Neural progenitor cell (in vitro differentiated cells): Measurements from ENCODE around the gene COL15A1. TPM values are rescaled to one million over a fixed set of nuclear protein-coding genes. Genes with fewer than 3 reads are reported as not detected.
A peak's percentile ranks its signal among the peaks of the same experiment; 100 is the strongest.

ENCODE experiments used
- DNase-seq: peaks from one replicate; pipeline ENCODE4 v3.0.0-alpha.2; 2016; ENCODE audit warnings: low spot score
- H2AFZ ChIP-seq: fragments of 200-600 bp; sonication (generic); replicated peaks from 2 replicates; pipeline ENCODE4 v1.6.1; 2016; ENCODE audit warnings: antibody characterized with exemption
- H3F3A ChIP-seq: fragments of 200-600 bp; sonication (generic); 2 replicates; pipeline ENCODE4 v1.6.1; 2016; ENCODE audit warnings: antibody characterized with exemption, low read depth
- H3K27ac ChIP-seq: fragments of 200-600 bp; sonication (generic); 2 replicates; pipeline ENCODE4 v1.5.1; 2016; ENCODE audit warnings: mild to moderate bottlenecking
- H3K27me3 ChIP-seq: fragments of 200-600 bp; sonication (generic); 2 replicates; pipeline ENCODE4 v1.6.1; 2016; ENCODE audit warnings: mild to moderate bottlenecking, moderate library complexity
- H3K36me3 ChIP-seq: fragments of 200-600 bp; sonication (generic); 2 replicates; pipeline ENCODE4 v1.5.1; 2016
- H3K4me1 ChIP-seq: fragments of 200-600 bp; sonication (generic); 2 replicates; pipeline ENCODE4 v1.6.1; 2016; ENCODE audit warnings: mixed run types
- H3K4me2 ChIP-seq: fragments of 200-600 bp; sonication (generic); 2 replicates; pipeline ENCODE4 v1.6.1; 2016
- H3K4me3 ChIP-seq: fragments of 200-600 bp; sonication (generic); 2 replicates; pipeline ENCODE4 v1.5.1; 2016
- H3K79me2 ChIP-seq: fragments of 200-600 bp; sonication (generic); 2 replicates; pipeline ENCODE4 v1.6.1; 2016; ENCODE audit warnings: low read depth
- H3K9ac ChIP-seq: fragments of 200-600 bp; sonication (generic); 2 replicates; pipeline ENCODE4 v1.6.1; 2016
- H3K9me3 ChIP-seq: fragments of 200-600 bp; sonication (generic); 2 replicates; pipeline ENCODE4 v1.5.1; 2016; ENCODE audit warnings: low read depth
- H4K20me1 ChIP-seq: fragments of 200-600 bp; sonication (generic); 2 replicates; pipeline ENCODE4 v1.6.1; 2016; ENCODE audit warnings: low read depth
- H3K27ac Mint-ChIP-seq: 3 replicates; pipeline ENCODE4 v1.8.0; 2021; ENCODE audit warnings: mixed read lengths
- H3K27me3 Mint-ChIP-seq: 2 replicates; pipeline ENCODE4 v1.8.0; 2022; ENCODE audit warnings: low read depth, mild to moderate bottlenecking, inconsistent platforms, moderate library complexity, mixed read lengths; ENCODE audit not compliant: insufficient read depth
- H3K36me3 Mint-ChIP-seq: 3 replicates; pipeline ENCODE4 v1.8.0; 2021; ENCODE audit warnings: mixed read lengths
- H3K4me1 Mint-ChIP-seq: 3 replicates; pipeline ENCODE4 v1.8.0; 2021; ENCODE audit warnings: mixed read lengths
- H3K4me3 Mint-ChIP-seq: 3 replicates; pipeline ENCODE4 v1.8.0; 2021; ENCODE audit warnings: mild to moderate bottlenecking, moderate library complexity, mixed read lengths
- H3K9me3 Mint-ChIP-seq: 3 replicates; pipeline ENCODE4 v1.8.0; 2020; ENCODE audit warnings: mixed read lengths
- EZH2 ChIP-seq: fragments of 200-600 bp; sonication (generic); IDR thresholded peaks from 2 replicates; pipeline ENCODE4 v1.6.1; 2017; ENCODE audit warnings: antibody characterized with exemption, mild to moderate bottlenecking, moderate library complexity
- EZH2phosphoT487 ChIP-seq: fragments of 200-600 bp; sonication (generic); IDR thresholded peaks from 2 replicates; pipeline ENCODE4 v1.6.1; 2017; ENCODE audit warnings: antibody characterized with exemption
- total RNA-seq: library from RNA; depleted of rRNA; stranded (reverse); fragments of >200 nt; gene quantifications from 2 replicates; pipeline ENCODE4 v1.2.3, GENCODE V29; 2015; ENCODE audit warnings: low replicate concordance
- TF ChIP-seq, protein P1 (sequence below): fragments of 200-600 bp; sonication (generic); IDR thresholded peaks from 2 replicates; pipeline ENCODE4 v1.5.1; 2017; ENCODE audit warnings: antibody characterized with exemption, mild to moderate bottlenecking

The COL15A1 gene
- 0.71 and 3.2 TPM in 2 replicates for total RNA-seq

GRCh38 chr9:98943682-98944056, at the start of gene COL15A1:
COL15A1 (plus strand) TSS chr9:98943907; CDS start chr9:98944062, 155 bp downstream.
- Mint-ChIP-seq H3K36me3 (no peaks in the 10 kb centered on the region), H3K27ac (no peak within 1 kb of the TSS), H3K4me3 (peak within 1 kb of the TSS; percentile 89), H3K9me3 (no peaks in the 10 kb centered on the region), H3K4me1 (peaks cover 8% of the 10 kb centered on the region), H3K27me3 (peaks cover 62% of the 10 kb centered on the region)
- DNase-seq, result peak; percentile 86
- H2AFZ ChIP-seq, result peak within 1 kb of the TSS; percentile 99
- H3K9ac ChIP-seq, result no peak within 1 kb of the TSS
- H3K4me3 ChIP-seq, result peak within 1 kb of the TSS; percentile 67
- no peaks in the 10 kb centered on the region for H3K9me3 ChIP-seq
- TF ChIP-seq, protein P1, sequence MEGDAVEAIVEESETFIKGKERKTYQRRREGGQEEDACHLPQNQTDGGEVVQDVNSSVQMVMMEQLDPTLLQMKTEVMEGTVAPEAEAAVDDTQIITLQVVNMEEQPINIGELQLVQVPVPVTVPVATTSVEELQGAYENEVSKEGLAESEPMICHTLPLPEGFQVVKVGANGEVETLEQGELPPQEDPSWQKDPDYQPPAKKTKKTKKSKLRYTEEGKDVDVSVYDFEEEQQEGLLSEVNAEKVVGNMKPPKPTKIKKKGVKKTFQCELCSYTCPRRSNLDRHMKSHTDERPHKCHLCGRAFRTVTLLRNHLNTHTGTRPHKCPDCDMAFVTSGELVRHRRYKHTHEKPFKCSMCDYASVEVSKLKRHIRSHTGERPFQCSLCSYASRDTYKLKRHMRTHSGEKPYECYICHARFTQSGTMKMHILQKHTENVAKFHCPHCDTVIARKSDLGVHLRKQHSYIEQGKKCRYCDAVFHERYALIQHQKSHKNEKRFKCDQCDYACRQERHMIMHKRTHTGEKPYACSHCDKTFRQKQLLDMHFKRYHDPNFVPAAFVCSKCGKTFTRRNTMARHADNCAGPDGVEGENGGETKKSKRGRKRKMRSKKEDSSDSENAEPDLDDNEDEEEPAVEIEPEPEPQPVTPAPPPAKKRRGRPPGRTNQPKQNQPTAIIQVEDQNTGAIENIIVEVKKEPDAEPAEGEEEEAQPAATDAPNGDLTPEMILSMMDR, result no peak
- TF ChIP-seq EZH2phosphoT487, result peak; percentile 77
- no peaks in the 10 kb centered on the region for H3K36me3 ChIP-seq
- H3K27ac ChIP-seq, result no peak within 1 kb of the TSS
- peaks cover 10% of the 10 kb centered on the region for H3F3A ChIP-seq
- peak within 1 kb of the TSS; percentile 96 for H3K4me2 ChIP-seq
- H3K79me2 ChIP-seq, result no peaks in the 10 kb centered on the region
- H3K4me1 ChIP-seq, result peaks cover 9% of the 10 kb centered on the region
- peaks cover 77% of the 10 kb centered on the region for H3K27me3 ChIP-seq
- H4K20me1 ChIP-seq, result no peaks in the 10 kb centered on the region

DNA sequence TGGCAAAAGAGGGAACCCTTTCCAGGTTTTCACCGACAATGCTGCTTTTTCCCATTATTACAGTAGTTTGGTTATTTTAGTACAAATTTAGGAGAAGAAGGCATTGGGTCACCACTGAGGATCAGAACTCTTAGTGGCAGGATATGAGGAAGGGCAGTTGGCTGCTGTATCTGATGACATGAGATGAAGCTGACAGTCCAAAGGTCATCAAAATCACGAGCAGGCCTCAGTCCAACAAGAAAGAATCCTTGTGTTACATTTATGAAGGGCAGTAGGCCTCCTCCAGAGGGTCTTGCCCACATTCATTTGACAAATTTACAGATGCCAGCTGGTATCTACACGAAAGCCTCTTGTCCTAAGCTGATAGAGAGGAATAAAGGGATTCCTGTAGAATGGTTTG, 49.5 kb upstream of the COL15A1 start:
- TF ChIP-seq, protein P1, result no peak
- no peak for TF ChIP-seq EZH2phosphoT487
- TF ChIP-seq EZH2, result no peak
- no peak overlapping the region for H3K4me3 ChIP-seq
- H3K4me2 ChIP-seq, result no peak overlapping the region
- H3K4me3 Mint-ChIP-seq, result no peak overlapping the region
- H3K9ac ChIP-seq, result no peak overlapping the region
- no peaks in the 10 kb centered on the region for H3K9me3 ChIP-seq
- H3K4me1 ChIP-seq, result no peaks in the 10 kb centered on the region
- H3K36me3 ChIP-seq, result no peaks in the 10 kb centered on the region
- H3K27ac ChIP-seq, result no peak overlapping the region
- H3F3A ChIP-seq, result no peaks in the 10 kb centered on the region
- no peaks in the 10 kb centered on the region for H3K4me1 Mint-ChIP-seq
- H3K27me3 ChIP-seq, result no peaks in the 10 kb centered on the region
- H3K9me3 Mint-ChIP-seq, result peaks cover 7% of the 10 kb centered on the region
- DNase-seq, result no peak
- H3K27me3 Mint-ChIP-seq, result peaks cover 4% of the 10 kb centered on the region
- H3K27ac Mint-ChIP-seq, result no peak overlapping the region
- H3K79me2 ChIP-seq, result no peaks in the 10 kb centered on the region
- no peaks in the 10 kb centered on the region for H4K20me1 ChIP-seq
- H2AFZ ChIP-seq, result no peak overlapping the region
- H3K36me3 Mint-ChIP-seq, result no peaks in the 10 kb centered on the region

DNA sequence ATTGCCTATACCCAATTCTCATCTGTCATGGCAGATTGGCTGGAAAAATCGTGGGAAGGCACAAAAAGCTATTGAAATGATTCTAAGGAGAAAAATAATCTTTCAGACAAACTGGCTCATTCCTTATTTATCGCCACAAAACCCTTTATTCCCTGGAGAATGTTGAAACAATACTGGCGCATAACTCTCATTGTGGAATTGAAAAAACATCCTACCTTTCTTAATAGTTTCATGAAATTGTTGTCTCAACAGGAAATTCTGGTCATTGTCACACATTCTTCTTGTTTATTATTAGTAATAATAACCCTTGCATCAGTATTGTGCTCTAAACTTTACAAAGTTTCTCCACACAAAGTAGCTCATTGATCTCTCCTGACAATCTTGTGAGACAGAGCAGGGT, 48.9 kb upstream of the COL15A1 start:
- Histone ChIP-seq H2AFZ (no peak overlapping the region), H3K4me3 (no peak overlapping the region), H3K4me2 (no peak overlapping the region), H3K4me1 (no peaks in the 10 kb centered on the region), H3K9me3 (no peaks in the 10 kb centered on the region), H3K9ac (no peak overlapping the region), H4K20me1 (no peaks in the 10 kb centered on the region), H3K27me3 (no peaks in the 10 kb centered on the region), H3F3A (no peaks in the 10 kb centered on the region), H3K79me2 (no peaks in the 10 kb centered on the region), H3K36me3 (no peaks in the 10 kb centered on the region), H3K27ac (no peak overlapping the region)
- no peak for DNase-seq
- no peaks in the 10 kb centered on the region for H3K36me3 Mint-ChIP-seq
- H3K27ac Mint-ChIP-seq, result no peak overlapping the region
- H3K9me3 Mint-ChIP-seq, result peaks cover 7% of the 10 kb centered on the region
- peaks cover 3% of the 10 kb centered on the region for H3K4me1 Mint-ChIP-seq
- no peak overlapping the region for H3K4me3 Mint-ChIP-seq
- TF ChIP-seq, protein P1, result no peak
- TF ChIP-seq EZH2 (no peak), EZH2phosphoT487 (no peak)
- H3K27me3 Mint-ChIP-seq, result peaks cover 7% of the 10 kb centered on the region

DNA sequence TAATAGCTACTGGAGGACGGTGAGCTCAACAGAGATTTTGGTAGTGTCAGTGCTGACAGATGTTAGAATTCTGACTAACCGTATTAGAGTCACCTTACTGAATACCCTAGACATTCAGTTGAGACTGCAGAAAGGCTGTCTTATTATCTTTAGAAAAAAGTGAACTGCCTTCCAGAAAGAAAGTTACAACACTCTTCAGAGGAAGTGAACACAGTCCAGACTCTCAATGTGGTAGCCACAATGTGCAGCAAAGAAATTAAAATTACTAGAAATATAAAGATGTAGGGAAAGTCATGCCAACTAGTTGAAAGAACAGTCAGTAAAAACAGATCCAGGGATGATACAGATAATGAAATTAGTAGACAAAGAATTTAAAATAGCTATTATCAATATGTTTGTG, 47.1 kb upstream of the COL15A1 start:
- no peaks in the 10 kb centered on the region for H3K36me3 Mint-ChIP-seq
- TF ChIP-seq EZH2 (no peak), EZH2phosphoT487 (no peak)
- TF ChIP-seq, protein P1, result no peak
- no peak overlapping the region for H3K4me3 Mint-ChIP-seq
- Histone ChIP-seq H3K27ac (no peak overlapping the region), H3K4me3 (no peak overlapping the region), H3F3A (no peaks in the 10 kb centered on the region), H2AFZ (no peak overlapping the region), H3K4me2 (no peak overlapping the region), H3K36me3 (no peaks in the 10 kb centered on the region), H3K27me3 (no peaks in the 10 kb centered on the region), H4K20me1 (no peaks in the 10 kb centered on the region), H3K9me3 (no peaks in the 10 kb centered on the region), H3K9ac (no peak overlapping the region), H3K4me1 (no peaks in the 10 kb centered on the region), H3K79me2 (no peaks in the 10 kb centered on the region)
- no peak overlapping the region for H3K27ac Mint-ChIP-seq
- H3K27me3 Mint-ChIP-seq, result peaks cover 4% of the 10 kb centered on the region
- peaks cover 7% of the 10 kb centered on the region for H3K9me3 Mint-ChIP-seq
- peaks cover 3% of the 10 kb centered on the region for H3K4me1 Mint-ChIP-seq
- no peak for DNase-seq
